ENCODE data around the gene ACP2.
A peak's percentile ranks its signal among the peaks of the same experiment; 100 is the strongest.

Gene ACP2

DNA sequence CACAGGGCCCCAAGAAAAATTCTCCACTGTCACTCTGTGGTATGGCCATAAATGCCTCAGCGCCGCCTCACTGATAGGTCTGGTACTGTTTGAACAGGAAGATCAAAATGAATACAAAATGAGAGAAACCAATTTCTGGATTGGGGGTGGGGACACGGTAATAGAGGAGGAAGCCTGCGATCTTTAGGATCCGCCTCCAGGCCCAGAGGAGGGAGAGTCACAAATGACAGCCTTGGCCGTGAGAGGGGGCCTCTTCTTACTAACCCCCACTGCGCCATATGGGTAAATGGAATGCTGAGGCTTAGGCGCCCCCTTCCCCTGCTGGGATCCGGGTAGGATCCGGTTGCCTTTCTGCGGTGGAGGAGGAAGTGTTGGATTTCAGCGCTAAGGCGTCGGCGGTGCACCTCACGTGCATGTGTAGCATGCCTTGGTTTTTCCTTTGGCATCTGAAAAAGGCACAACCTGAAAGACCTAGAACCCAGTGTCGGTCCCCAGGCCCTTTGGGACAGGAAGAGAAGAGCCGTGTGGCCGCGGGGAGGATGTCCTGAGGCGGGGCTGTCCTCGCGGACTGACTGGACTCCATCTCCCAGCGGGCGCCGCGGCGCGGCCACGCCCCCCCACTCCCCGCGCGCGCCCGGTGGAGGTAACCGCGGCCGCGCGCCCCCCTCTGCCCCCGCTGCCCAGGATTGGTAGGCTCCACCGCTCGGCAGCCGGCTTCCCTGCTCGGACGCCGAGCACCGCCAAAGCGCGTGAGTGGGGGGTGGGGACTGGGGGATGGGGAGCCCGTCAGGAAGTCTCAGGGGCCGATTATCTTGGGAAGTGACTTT, 20.6 kb upstream of the ACP2 start:
- peak; percentile 95 for DNase-seq

DNA sequence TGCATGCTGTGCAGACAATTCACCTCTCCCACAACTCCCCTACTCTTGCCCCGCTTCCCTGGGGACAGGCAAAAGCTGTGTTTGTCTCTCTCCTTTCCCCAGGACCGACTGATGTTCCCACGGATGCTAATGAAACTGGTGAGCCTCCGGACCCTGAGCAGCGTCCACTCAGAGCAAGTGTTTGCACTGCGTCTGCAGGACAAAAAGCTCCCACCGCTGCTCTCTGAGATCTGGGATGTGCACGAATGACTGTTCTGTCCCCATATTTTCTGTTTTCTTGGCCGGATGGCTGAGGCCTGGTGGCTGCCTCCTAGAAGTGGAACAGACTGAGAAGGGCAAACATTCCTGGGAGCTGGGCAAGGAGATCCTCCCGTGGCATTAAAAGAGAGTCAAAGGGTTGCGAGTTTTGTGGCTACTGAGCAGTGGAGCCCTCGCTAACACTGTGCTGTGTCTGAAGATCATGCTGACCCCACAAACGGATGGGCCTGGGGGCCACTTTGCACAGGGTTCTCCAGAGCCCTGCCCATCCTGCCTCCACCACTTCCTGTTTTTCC, 19.9 kb upstream of the ACP2 start:
- no peak for DNase-seq

DNA sequence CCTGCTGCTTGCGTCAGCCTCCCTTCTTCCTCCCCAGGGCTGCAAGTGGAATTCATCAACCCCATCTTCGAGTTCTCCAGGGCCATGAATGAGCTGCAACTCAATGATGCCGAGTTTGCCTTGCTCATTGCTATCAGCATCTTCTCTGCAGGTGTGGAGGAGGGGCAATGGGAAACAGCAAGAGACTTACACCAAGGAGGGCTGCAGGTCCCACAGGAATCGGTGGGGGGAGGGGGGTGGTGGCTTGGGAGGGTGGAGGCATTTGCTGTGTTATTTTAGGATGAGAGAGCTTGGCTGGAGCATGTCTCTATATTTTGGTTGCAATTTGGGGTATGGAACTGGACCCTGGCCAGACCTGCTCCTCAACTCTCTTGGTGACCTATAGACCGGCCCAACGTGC, 19.3 kb upstream of the ACP2 start:
- DNase-seq: no peak

DNA sequence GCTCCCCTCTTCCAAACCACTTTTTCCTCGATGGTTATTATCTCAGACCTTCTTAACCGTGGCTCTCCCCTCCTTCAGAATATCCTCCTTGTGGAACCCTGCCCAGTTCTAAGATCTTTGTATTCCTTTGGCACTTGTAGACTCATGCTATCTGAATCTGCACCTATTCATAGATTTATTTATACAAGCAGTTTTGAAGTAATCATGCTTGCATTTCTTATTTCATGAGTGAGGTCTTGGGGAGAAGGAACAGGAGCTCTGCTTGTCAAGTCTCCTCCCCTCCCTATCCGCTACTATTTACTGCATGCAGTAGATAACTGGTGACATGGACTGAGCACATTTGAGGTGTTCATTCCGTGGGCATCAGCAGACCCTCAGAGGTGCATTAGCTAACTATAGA, 15.9 kb upstream of the ACP2 start:
- no peak for DNase-seq

- DNase-seq: no peak
These were observed 15.5 kb upstream of the ACP2 start for GRCh38 chr11:47264119-47264518.

DNA sequence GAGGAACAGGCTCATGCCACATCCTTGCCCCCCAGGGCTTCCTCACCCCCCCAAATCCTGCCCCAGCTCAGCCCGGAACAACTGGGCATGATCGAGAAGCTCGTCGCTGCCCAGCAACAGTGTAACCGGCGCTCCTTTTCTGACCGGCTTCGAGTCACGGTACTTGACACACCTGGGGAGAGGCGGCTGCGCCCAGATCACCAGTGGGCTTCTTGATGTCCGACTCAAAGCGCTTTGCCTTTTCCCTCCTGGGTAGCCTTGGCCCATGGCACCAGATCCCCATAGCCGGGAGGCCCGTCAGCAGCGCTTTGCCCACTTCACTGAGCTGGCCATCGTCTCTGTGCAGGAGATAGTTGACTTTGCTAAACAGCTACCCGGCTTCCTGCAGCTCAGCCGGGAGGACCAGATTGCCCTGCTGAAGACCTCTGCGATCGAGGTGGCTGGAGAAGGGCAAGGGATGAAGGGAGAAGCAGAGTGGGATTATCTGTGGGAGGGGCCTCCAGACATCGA, 12.7 kb upstream of the ACP2 start:
- no peak for DNase-seq

GRCh38 chr11:47260366-47260765, 11.8 kb upstream of the ACP2 start:
- no peak for DNase-seq

DNA sequence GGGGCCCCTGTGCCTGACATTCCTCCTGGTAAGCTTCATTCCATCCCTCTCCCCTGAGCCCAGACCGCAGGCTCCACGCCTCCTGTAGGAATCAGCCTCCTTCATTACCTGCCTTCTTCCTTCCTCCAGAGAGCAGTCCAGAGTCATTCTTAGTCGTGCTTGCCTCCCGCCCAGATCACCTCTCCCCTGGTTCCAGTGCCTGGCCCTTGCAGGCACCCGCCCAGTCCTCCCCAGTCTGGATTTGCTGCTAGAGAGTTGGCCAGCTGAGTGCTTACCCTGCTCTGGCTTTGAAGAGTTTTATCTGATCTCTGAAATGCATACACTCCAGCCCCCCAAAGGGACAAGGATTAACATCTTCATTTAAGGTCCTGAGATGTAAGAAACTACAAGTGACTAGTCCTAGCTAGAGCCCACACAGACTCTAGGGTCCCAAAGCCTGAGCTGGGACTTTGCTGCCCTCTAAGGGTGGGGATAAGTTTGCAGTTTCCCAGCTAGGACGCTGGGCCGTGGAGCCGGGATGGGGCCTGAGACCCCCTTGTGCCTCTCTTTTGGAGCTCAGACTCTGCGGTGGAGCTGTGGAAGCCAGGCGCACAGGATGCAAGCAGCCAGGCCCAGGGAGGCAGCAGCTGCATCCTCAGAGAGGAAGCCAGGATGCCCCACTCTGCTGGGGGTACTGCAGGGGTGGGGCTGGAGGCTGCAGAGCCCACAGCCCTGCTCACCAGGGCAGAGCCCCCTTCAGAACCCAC, 10.8 kb upstream of the ACP2 start:
- DNase-seq: peak; percentile 46

GRCh38 chr11:47258317-47258902, 9.8 kb upstream of the ACP2 start:
- no peak for DNase-seq

DNA sequence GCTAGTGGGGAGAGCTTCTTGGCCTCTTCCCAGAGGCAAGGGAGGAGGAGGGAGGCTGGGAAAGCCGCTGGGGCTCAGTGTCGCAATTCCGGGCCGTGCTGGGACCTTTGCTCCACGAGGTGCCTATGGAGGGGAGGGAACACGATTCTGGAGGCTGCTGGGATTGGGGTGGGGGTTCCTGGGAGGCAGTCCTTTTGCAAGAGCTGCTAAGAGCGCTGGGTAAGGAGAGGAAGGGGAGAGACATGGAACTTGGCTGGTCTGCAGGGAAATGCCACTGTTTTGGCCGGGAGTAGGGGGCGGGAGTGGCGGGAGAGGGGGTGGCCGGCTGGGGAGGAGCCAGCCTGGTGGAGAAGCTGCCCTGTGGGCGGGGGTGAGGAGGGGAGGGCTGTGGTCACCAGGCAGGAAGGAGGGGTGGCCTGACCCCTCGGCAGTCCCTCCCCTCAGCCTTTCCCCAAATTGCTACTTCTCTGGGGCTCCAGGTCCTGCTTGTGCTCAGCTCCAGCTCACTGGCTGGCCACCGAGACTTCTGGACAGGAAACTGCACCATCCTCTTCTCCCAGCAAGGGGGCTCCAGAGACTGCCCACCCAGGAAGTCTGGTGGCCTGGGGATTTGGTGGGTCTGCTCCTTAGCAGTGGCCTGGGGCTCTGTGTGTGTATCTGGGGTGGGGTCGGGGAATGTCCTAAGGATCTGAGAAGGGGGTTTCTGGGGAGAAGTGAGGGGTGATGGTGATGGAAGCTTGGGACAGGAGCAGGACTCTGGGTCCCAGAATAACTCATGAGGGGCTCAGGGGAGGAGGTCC, 9.1 kb upstream of the ACP2 start, which contains the start of gene NR1H3:
Gene NR1H3 (plus strand): TSS at position 480 of the 800 bp plus-strand sequence. CDS start 1,221 bp downstream, outside the sequence.
- peak; percentile 58 for DNase-seq

- no peak for DNase-seq
These were observed 8.5 kb upstream of the ACP2 start for GRCh38 chr11:47257177-47257516.

GRCh38 chr11:47256374-47256773, 7.8 kb upstream of the ACP2 start:
- DNase-seq: no peak

DNA sequence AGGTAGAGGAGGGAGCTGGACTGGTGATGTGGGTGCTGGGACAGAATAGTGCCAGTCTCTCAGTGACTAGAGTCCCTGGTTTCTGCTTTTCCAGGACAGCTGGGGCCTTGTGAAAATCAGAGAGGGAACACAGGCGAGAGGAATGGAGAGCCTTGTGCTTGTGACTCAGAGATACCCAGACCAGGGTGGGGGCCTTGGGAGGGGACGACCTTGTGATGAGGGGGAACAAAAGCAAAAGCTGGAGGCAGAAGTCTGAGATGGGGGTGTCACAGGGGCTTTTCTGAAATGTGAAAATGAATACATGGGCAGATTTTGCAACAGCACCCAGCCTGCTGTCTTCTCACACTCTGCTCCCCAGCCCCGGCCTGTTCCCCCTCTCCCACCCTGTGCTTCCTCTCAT, 5.8 kb upstream of the ACP2 start:
- peak; percentile 30 for DNase-seq

DNA sequence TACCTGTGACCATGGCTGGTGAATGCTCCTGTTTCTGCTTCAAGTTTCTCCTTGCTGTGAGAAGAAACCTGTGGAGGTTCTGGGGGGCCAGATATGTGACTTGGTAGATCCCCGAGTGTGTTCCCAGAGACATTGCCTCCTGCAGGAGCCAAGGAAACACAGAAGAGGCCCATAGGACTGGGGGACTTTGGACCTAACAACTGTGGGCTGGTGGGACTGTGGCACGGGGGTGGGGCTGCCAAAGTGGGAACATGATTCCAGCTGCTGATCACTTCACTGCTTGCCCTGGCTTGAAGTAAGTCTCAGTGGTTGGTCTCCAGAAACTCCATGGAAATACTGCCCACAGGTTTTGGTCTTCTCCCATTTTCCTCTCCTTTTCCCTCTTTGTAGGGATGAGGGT, 5.0 kb upstream of the ACP2 start:
- DNase-seq: no peak

- DNase-seq: no peak
These were observed 3.1 kb upstream of the ACP2 start for GRCh38 chr11:47251751-47252150.

DNA sequence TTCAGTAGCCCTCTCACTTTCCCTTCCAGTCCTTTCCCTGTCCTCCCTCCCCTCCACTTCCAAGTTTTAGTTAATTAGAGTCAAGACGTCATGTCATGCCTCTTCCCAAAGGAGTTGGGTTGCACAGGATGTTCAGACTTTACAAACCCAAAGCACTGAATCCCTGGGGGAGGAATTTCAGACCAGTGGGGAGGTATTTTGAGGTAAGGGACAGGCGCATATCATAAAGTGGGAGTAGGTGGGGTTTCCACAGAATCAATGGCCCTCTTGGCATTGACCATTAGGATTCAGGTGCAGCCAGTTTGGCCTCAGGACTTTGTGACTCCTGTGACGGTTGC, 733 bp upstream of the ACP2 start:
- no peak for DNase-seq

- DNase-seq: peak; percentile 31
These were observed 330 bp downstream of the ACP2 start for GRCh38 chr11:47248304-47248663.

GRCh38 chr11:47247502-47247901, 1.1 kb downstream of the ACP2 start:
- no peak for DNase-seq

GRCh38 chr11:47245611-47246357, 2.8 kb downstream of the ACP2 start:
- DNase-seq: no peak

DNA sequence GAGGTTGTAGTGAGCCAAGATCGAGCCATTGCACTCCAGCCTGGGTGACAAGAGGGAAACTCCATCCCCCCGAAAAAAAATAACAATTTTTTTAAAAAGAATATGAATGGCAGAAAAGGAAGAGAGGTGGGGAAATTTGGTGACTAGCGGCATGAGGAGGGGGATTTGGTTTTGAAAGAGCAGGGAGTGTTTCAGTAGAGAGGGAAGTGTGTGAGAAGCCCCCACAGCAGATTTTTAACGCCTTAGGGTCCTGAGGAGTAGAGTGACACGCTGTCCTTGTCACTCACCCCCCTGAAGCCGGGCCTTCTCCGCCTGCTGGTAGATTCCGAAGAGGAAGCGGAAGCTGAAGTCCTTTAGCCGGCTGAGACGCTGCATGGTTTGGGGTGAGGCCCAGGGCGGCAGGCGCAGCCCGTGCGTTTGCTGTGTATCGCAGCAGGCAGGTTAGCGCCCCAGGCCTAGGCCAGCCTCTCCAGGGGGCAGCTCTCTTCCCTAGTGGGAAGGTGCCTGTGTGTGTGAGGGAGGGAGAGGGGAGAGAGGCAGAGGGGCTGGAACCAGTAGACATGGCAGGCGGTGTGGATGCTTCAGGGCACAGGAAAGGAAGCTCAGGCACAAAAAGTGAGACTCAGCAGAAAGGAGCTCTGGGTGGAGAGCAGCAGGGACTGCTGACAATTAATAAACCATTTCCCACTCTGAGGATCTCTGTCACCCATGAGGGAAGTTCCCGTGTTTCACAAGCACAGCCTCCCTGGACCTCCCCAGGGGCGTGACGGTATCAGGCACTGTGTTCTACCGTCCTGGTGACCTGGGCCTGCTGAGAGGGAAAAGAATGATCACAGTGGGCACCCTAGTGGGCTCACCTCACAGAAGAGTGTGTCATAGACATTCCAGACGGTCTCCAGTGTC, 3.9 kb downstream of the ACP2 start:
- DNase-seq: no peak

DNA sequence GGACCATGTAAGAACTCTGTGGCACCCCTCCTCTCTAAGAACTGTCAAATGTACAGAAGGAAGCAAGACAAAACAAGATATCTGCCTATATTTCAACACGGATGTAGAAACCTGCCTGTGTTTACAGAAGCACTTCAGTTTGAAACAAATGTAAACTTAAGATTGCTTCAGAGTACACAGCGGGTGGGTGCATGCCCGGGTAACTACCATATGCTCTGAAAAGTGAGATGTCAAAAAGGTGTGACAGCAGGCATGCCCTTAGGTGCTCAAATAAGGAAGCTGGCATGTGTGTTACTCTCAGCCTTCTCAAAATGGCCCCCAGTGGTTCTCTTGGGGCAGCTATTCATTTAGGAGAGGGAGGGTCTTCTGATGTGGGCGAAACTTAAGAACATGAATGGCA, 5.2 kb downstream of the ACP2 start:
- no peak for DNase-seq

Data from fibroblast of skin of back (primary cell).